Ishikawa (cell line): ENCODE results near the gene HERC4.

Source experiments
- CEBPB ChIP-seq: IDR thresholded peaks from 2 replicates; pipeline ENCODE4 v1.6.1; 2012
- EGR1 ChIP-seq: IDR thresholded peaks from 2 replicates; pipeline ENCODE4 v1.6.1; 2012
- EP300 ChIP-seq: IDR thresholded peaks from 2 replicates; pipeline ENCODE4 v1.6.1; 2012; ENCODE audit warnings: borderline replicate concordance
- MAX ChIP-seq: IDR thresholded peaks from 2 replicates; pipeline ENCODE4 v1.6.1; 2012
- NFIC ChIP-seq: IDR thresholded peaks from 2 replicates; pipeline ENCODE4 v1.6.1; 2012
- RAD21 ChIP-seq: IDR thresholded peaks from 2 replicates; pipeline ENCODE4 v1.6.1; 2012; ENCODE audit warnings: low read depth
- TAF1 ChIP-seq: IDR thresholded peaks from 2 replicates; pipeline ENCODE4 v1.6.1; 2012; ENCODE audit warnings: low read depth, mild to moderate bottlenecking
- TCF12 ChIP-seq: IDR thresholded peaks from 2 replicates; pipeline ENCODE4 v1.6.1; 2012; ENCODE audit warnings: low read depth
- TEAD4 ChIP-seq: IDR thresholded peaks from 2 replicates; pipeline ENCODE4 v1.6.1; 2012
- YY1 ChIP-seq: IDR thresholded peaks from 2 replicates; pipeline ENCODE4 v1.6.1; 2012; ENCODE audit warnings: low read depth
- TF ChIP-seq, protein P1 (sequence below): IDR thresholded peaks from 2 replicates; pipeline ENCODE4 v1.6.1; 2012; ENCODE audit warnings: low read depth, mild to moderate bottlenecking

- TF ChIP-seq MAX (no peak), RAD21 (no peak), EP300 (no peak), NFIC (no peak), TAF1 (no peak), EGR1 (no peak), TCF12 (no peak), CEBPB (no peak), YY1 (no peak), TEAD4 (no peak)
- TF ChIP-seq, protein P1, sequence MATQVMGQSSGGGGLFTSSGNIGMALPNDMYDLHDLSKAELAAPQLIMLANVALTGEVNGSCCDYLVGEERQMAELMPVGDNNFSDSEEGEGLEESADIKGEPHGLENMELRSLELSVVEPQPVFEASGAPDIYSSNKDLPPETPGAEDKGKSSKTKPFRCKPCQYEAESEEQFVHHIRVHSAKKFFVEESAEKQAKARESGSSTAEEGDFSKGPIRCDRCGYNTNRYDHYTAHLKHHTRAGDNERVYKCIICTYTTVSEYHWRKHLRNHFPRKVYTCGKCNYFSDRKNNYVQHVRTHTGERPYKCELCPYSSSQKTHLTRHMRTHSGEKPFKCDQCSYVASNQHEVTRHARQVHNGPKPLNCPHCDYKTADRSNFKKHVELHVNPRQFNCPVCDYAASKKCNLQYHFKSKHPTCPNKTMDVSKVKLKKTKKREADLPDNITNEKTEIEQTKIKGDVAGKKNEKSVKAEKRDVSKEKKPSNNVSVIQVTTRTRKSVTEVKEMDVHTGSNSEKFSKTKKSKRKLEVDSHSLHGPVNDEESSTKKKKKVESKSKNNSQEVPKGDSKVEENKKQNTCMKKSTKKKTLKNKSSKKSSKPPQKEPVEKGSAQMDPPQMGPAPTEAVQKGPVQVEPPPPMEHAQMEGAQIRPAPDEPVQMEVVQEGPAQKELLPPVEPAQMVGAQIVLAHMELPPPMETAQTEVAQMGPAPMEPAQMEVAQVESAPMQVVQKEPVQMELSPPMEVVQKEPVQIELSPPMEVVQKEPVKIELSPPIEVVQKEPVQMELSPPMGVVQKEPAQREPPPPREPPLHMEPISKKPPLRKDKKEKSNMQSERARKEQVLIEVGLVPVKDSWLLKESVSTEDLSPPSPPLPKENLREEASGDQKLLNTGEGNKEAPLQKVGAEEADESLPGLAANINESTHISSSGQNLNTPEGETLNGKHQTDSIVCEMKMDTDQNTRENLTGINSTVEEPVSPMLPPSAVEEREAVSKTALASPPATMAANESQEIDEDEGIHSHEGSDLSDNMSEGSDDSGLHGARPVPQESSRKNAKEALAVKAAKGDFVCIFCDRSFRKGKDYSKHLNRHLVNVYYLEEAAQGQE: no peak
Measured at GRCh38 chr10:68108653-68109052, 33.6 kb upstream of the HERC4 start.
